A549 (cell line): ENCODE results near the gene NT5C3A. TPM values are rescaled to one million over a fixed set of nuclear protein-coding genes. Genes with fewer than 3 reads are reported as not detected.

Experiments
- ATAC-seq, 2 experiments: fragments of 200-7000 bp in 1 of 2; fragments of >200 bp in 1 of 2; cut with Nextera tagmentation in 1 of 2; cut with Tn5 transposase in 1 of 2; 3 replicates each; pipeline versions ENCODE4 v1.8.0 to v1.9.1; 2018 to 2020; ENCODE audit warnings: mild to moderate bottlenecking in 1 of 2, moderate library complexity in 1 of 2
- CTCF ChIA-PET: fragments of 300-600 bp; sonication (Branson Sonifier 250); formaldehyde crosslinking; extraction: SDS; loops from one replicate; lab custom pipeline; 2021; ENCODE audit warnings: antibody characterized with exemption, inconsistent platforms; lab: Yijun Ruan, JAX
- POLR2A ChIA-PET: fragments of 350-600 bp; formaldehyde crosslinking; extraction: SDS; loops from one replicate; lab custom pipeline; 2021; ENCODE audit warnings: antibody characterized with exemption, inconsistent platforms; lab: Yijun Ruan, JAX
- DNase-seq, 2 experiments: peaks; one replicate each; pipeline versions ENCODE4 v3.0.0 to v3.0.0-alpha.2; 2011 to 2016; ENCODE audit warnings: low read depth in 1 of 2, low spot score in 1 of 2
- FAIRE-seq: peaks from 2 replicates; lab custom pipeline; 2011; peaks lifted over from hg19 to GRCh38; lab: Jason Lieb, UNC
- H3K27ac ChIP-seq, 2 experiments: fragments of >200 bp; sonication (Bioruptor Twin); formaldehyde crosslinking; 3 replicates each; pipeline ENCODE4 v1.5.1; 2016 to 2017
- H3K4me1 ChIP-seq: fragments of >200 bp; sonication (Bioruptor Twin); formaldehyde crosslinking; 3 replicates; pipeline ENCODE4 v1.6.1; 2016
- H3K4me2 ChIP-seq: fragments of >200 bp; sonication (Bioruptor Twin); formaldehyde crosslinking; 3 replicates; pipeline ENCODE4 v1.6.1; 2016
- H3K4me3 ChIP-seq: fragments of >200 bp; sonication (Bioruptor Twin); formaldehyde crosslinking; 3 replicates; pipeline ENCODE4 v1.5.1; 2016
- H3K9me3 ChIP-seq: fragments of >200 bp; sonication (Bioruptor Twin); formaldehyde crosslinking; 3 replicates; pipeline ENCODE4 v1.6.1; 2016
- BHLHE40 ChIP-seq: IDR thresholded peaks from 2 replicates; pipeline ENCODE4 v1.6.1; 2012; ENCODE audit warnings: low read depth, low read length, inconsistent platforms
- CBX8 ChIP-seq: fragments of 200-600 bp; sonication (generic); IDR thresholded peaks from 2 replicates; pipeline ENCODE4 v1.6.1; 2016
- CHD4 ChIP-seq: fragments of 200-600 bp; sonication (generic); IDR thresholded peaks from 2 replicates; pipeline ENCODE4 v1.6.1; 2016; ENCODE audit warnings: antibody characterized with exemption, mild to moderate bottlenecking, borderline replicate concordance
- EHMT2 ChIP-seq: fragments of 200-600 bp; sonication (generic); IDR thresholded peaks from 2 replicates; pipeline ENCODE4 v1.6.1; 2016; ENCODE audit warnings: antibody characterized with exemption, low read depth, mild to moderate bottlenecking, moderate library complexity
- FOSB ChIP-seq: fragments of 250-450 bp; sonication (Bioruptor Pico); IDR thresholded peaks from 2 replicates; pipeline ENCODE4 v1.5.0; 2020; ENCODE audit warnings: mild to moderate bottlenecking, moderate library complexity
- FOSL2 ChIP-seq, 2 experiments: fragments of 450-650 bp in 1 of 2; fragments of >200 bp in 1 of 2; sonication (Bioruptor Twin) in 1 of 2; formaldehyde crosslinking; IDR thresholded peaks; 2 replicates each; pipeline versions ENCODE4 v1.5.0 to v1.6.1; 2016 to 2020; ENCODE audit warnings: mild to moderate bottlenecking in 1 of 2, moderate library complexity in 1 of 2
- HDAC2 ChIP-seq: fragments of 200-600 bp; sonication (generic); IDR thresholded peaks from 2 replicates; pipeline ENCODE4 v1.6.1; 2016
- HOXA7 ChIP-seq: fragments of 250-450 bp; sonication (Bioruptor Pico); IDR thresholded peaks from 2 replicates; pipeline ENCODE4 v1.5.0; 2020; ENCODE audit warnings: mild to moderate bottlenecking, moderate library complexity
- JUNB ChIP-seq: fragments of >200 bp; sonication (Bioruptor Twin); formaldehyde crosslinking; IDR thresholded peaks from 2 replicates; pipeline ENCODE4 v1.6.1; 2016
- KDM5A ChIP-seq: fragments of 200-600 bp; sonication (generic); IDR thresholded peaks from 2 replicates; pipeline ENCODE4 v1.6.1; 2016; ENCODE audit warnings: antibody characterized with exemption, mild to moderate bottlenecking
- NFE2L2 ChIP-seq: fragments of 150-350 bp; conservative IDR thresholded peaks from 2 replicates; pipeline ENCODE4 v1.6.1; 2014; ENCODE audit warnings: low read length
- NR3C1 ChIP-seq: fragments of >200 bp; sonication (Bioruptor Twin); formaldehyde crosslinking; IDR thresholded peaks from 3 replicates; pipeline ENCODE4 v1.6.1; 2017
- PHF8 ChIP-seq: fragments of 200-600 bp; sonication (generic); IDR thresholded peaks from 2 replicates; pipeline ENCODE4 v1.6.1; 2016; ENCODE audit warnings: low read depth, mild to moderate bottlenecking, antibody characterized with exemption, moderate library complexity, borderline replicate concordance
- RAD21 ChIP-seq, 2 experiments: fragments of >200 bp in 1 of 2; sonication (Bioruptor Twin) in 1 of 2; formaldehyde crosslinking in 1 of 2; IDR thresholded peaks in 1 of 2; conservative IDR thresholded peaks in 1 of 2; 2 replicates in 1 of 2; 3 replicates in 1 of 2; pipeline ENCODE4 v1.6.1; 2012 to 2018; ENCODE audit warnings: inconsistent platforms in 1 of 2
- RARB ChIP-seq: fragments of 250-450 bp; sonication (Bioruptor Pico); IDR thresholded peaks from 2 replicates; pipeline ENCODE4 v1.8.0; 2021; ENCODE audit warnings: mild to moderate bottlenecking, moderate library complexity
- RFX5 ChIP-seq: fragments of 450-650 bp; IDR thresholded peaks from 2 replicates; pipeline ENCODE4 v1.7.1; 2014; ENCODE audit warnings: antibody characterized with exemption, mild to moderate bottlenecking, moderate library complexity
- SMC3 ChIP-seq: fragments of >200 bp; sonication (Bioruptor Twin); formaldehyde crosslinking; IDR thresholded peaks from 3 replicates; pipeline ENCODE4 v1.6.1; 2018; ENCODE audit warnings: inconsistent platforms
- ZFP36 ChIP-seq: fragments of 450-650 bp; IDR thresholded peaks from 2 replicates; pipeline ENCODE4 v1.6.1; 2014; ENCODE audit warnings: borderline replicate concordance; ENCODE audit not compliant: partially characterized antibody
- ZSCAN20 ChIP-seq: fragments of 250-450 bp; sonication (Bioruptor Pico); IDR thresholded peaks from 2 replicates; pipeline ENCODE4 v1.8.0; 2022; ENCODE audit warnings: mild to moderate bottlenecking, moderate library complexity
- WGBS: methylation state at CpG from one replicate; pipeline ENCODE4 v1.1.6; 2017; ENCODE audit errors: missing lambda C conversion rate; 5-methylcytosine and 5-hydroxymethylcytosine counted together
- polyA plus RNA-seq, 4 experiments: library from polyadenylated mRNA; depleted of rRNA in 3 of 4; stranded (reverse); fragments of >200 nt; fragmentation: RNase III in 1 of 4; extraction: RNeasy Plus Mini Kit Qiagen cat#74134 plus additional on column Dnase treatment in 1 of 4; gene quantifications; 2 replicates in 3 of 4; 3 replicates in 1 of 4; pipeline ENCODE4 v1.2.3, GENCODE V29; 2011 to 2017
- TF ChIP-seq, protein P1 (sequence below): fragments of 200-600 bp; sonication (generic); IDR thresholded peaks from 2 replicates; pipeline ENCODE4 v1.6.1; 2016; ENCODE audit warnings: antibody characterized with exemption, mild to moderate bottlenecking, moderate library complexity
- TF ChIP-seq, protein P2 (sequence below): IDR thresholded peaks from 2 replicates; pipeline ENCODE4 v1.6.1; 2012; ENCODE audit warnings: low read depth, borderline replicate concordance
- TF ChIP-seq, protein P3 (sequence below): IDR thresholded peaks from 2 replicates; pipeline ENCODE4 v1.6.1; 2012
- TF ChIP-seq, protein P4 (sequence below): fragments of 450-650 bp; IDR thresholded peaks from 2 replicates; pipeline ENCODE4 v1.6.1; 2014; ENCODE audit warnings: antibody characterized with exemption
- TF ChIP-seq, protein P5 (sequence below): IDR thresholded peaks from 2 replicates; pipeline ENCODE4 v1.6.1; 2012

NT5C3A gene
- polyA plus RNA-seq, 2 of the 4 experiments (the other 2 are of a cell fraction), result 38.2 to 59.6 TPM

DNA sequence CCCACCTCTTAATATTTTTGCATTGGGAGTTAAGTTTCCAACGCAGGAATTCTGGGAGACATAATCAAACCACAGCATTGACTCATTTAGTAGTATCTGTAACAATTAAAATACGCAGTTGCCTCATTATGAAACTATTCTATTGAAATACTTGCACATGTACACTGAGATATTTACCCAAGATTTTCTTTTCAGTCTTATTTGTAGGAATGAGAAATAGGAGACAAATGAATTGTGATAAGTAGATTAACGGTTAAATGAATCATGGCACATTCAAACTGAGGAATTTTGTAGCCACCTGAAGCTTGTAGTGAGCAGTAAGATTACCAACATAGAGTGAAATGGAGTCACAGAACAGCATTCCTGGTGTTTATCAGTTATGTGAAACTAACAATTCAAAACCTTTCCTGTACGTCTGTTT, 28.5 kb upstream of the NT5C3A start:
- POLR2A ChIA-PET, result no interaction called here
- CTCF ChIA-PET, result no interaction called here

DNA sequence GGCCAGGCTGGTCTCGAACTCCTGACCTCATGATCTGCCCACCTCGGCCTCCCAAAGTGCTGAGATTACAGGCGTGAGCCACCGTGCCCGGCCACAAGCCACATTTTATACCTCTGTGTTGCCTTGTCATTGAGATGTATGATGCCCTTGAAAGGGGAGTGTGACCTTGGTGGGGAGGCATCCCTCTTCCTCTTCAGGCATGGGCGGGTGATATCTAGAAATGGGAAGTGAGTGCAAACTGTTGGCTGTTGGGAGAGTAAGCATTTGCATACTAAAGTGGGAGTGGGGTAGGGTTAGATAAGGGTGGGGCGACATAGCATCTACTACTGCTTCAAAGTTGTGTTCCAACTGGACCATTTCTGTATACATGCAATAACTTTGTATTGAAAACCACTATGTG, 26.6 kb upstream of the NT5C3A start:
- TF ChIP-seq NR3C1, result no peak
- POLR2A ChIA-PET, result no interaction called here

More for the DNA sequence above, 28.5 kb upstream of the NT5C3A start:
- ATAC-seq, result no peak
- H3K27ac ChIP-seq, result no peak overlapping the region
- DNase-seq, result no peak
- 86% methylated on average over 4 of the region's 4 CpGs for WGBS
- no peaks in the 10 kb centered on the region for H3K4me1 ChIP-seq
- no peak overlapping the region for H3K4me2 ChIP-seq
- FAIRE-seq, result no peak
- TF ChIP-seq, protein P1, sequence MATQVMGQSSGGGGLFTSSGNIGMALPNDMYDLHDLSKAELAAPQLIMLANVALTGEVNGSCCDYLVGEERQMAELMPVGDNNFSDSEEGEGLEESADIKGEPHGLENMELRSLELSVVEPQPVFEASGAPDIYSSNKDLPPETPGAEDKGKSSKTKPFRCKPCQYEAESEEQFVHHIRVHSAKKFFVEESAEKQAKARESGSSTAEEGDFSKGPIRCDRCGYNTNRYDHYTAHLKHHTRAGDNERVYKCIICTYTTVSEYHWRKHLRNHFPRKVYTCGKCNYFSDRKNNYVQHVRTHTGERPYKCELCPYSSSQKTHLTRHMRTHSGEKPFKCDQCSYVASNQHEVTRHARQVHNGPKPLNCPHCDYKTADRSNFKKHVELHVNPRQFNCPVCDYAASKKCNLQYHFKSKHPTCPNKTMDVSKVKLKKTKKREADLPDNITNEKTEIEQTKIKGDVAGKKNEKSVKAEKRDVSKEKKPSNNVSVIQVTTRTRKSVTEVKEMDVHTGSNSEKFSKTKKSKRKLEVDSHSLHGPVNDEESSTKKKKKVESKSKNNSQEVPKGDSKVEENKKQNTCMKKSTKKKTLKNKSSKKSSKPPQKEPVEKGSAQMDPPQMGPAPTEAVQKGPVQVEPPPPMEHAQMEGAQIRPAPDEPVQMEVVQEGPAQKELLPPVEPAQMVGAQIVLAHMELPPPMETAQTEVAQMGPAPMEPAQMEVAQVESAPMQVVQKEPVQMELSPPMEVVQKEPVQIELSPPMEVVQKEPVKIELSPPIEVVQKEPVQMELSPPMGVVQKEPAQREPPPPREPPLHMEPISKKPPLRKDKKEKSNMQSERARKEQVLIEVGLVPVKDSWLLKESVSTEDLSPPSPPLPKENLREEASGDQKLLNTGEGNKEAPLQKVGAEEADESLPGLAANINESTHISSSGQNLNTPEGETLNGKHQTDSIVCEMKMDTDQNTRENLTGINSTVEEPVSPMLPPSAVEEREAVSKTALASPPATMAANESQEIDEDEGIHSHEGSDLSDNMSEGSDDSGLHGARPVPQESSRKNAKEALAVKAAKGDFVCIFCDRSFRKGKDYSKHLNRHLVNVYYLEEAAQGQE, result no peak
- TF ChIP-seq ZSCAN20 (CRISPR knock-in tag) (no peak), RAD21 (conservative IDR thresholded peaks at IDR 0.05 in 1 of 2, IDR thresholded peaks at IDR 0.05 in 1 of 2) (no peak), ZFP36 (no peak), EHMT2 (no peak), FOSB (no peak), FOSL2 (IDR thresholded peaks at IDR 0.05) (no peak), FOSL2 (CRISPR knock-in tag; IDR thresholded peaks at IDR 0.05) (no peak), HOXA7 (CRISPR knock-in tag) (no peak), CHD4 (no peak), RARB (CRISPR knock-in tag) (no peak), HDAC2 (no peak)
- TF ChIP-seq, protein P2, sequence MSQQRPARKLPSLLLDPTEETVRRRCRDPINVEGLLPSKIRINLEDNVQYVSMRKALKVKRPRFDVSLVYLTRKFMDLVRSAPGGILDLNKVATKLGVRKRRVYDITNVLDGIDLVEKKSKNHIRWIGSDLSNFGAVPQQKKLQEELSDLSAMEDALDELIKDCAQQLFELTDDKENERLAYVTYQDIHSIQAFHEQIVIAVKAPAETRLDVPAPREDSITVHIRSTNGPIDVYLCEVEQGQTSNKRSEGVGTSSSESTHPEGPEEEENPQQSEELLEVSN, result no peak
- TF ChIP-seq, protein P3, sequence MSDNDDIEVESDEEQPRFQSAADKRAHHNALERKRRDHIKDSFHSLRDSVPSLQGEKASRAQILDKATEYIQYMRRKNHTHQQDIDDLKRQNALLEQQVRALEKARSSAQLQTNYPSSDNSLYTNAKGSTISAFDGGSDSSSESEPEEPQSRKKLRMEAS, result no peak
- TF ChIP-seq, protein P4, sequence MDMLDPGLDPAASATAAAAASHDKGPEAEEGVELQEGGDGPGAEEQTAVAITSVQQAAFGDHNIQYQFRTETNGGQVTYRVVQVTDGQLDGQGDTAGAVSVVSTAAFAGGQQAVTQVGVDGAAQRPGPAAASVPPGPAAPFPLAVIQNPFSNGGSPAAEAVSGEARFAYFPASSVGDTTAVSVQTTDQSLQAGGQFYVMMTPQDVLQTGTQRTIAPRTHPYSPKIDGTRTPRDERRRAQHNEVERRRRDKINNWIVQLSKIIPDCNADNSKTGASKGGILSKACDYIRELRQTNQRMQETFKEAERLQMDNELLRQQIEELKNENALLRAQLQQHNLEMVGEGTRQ, result no peak
- TF ChIP-seq, protein P5, sequence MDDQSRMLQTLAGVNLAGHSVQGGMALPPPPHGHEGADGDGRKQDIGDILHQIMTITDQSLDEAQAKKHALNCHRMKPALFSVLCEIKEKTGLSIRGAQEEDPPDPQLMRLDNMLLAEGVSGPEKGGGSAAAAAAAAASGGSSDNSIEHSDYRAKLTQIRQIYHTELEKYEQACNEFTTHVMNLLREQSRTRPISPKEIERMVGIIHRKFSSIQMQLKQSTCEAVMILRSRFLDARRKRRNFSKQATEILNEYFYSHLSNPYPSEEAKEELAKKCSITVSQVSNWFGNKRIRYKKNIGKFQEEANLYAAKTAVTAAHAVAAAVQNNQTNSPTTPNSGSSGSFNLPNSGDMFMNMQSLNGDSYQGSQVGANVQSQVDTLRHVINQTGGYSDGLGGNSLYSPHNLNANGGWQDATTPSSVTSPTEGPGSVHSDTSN, result no peak
- H3K9me3 ChIP-seq, result no peaks in the 10 kb centered on the region
- no peak overlapping the region for H3K4me3 ChIP-seq

DNA sequence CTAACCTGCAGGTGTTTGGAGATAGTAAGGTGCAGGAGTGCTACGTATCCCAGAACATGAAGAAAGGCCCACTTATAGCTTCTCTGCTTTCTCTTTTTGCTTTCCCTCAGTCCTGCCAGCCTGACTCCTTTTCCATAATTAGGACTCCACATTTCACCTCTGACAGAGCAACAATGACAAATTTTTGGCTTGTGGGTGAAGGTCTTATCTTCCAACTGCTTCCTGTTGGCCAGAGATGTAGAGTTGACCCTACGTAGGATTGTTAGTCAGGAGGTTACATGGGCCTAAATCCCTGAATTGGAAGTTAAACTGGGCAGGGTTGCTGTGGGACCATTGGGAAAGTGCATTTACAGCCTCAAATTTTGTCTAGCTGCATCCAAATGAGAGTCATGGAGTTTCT, 25.3 kb upstream of the NT5C3A start:
- Histone ChIP-seq H3K4me3 (no peak overlapping the region), H3K4me1 (no peaks in the 10 kb centered on the region), H3K9me3 (no peaks in the 10 kb centered on the region), H3K27ac (no peak overlapping the region), H3K4me2 (no peak overlapping the region)
- POLR2A ChIA-PET, result no interaction called here
- ATAC-seq, result no peak
- DNase-seq, result no peak
- CTCF ChIA-PET, result no interaction called here
- WGBS, result 79% methylated on average over 2 of the region's 2 CpGs
- TF ChIP-seq KDM5A, result no peak
- no peak for TF ChIP-seq CBX8
- TF ChIP-seq RFX5, result no peak
- no peak for TF ChIP-seq ZFP36
- TF ChIP-seq NFE2L2, result no peak
- TF ChIP-seq PHF8, result no peak
- TF ChIP-seq FOSB, result no peak
- TF ChIP-seq BHLHE40, result no peak
- TF ChIP-seq SMC3, result no peak
- TF ChIP-seq, protein P3, result no peak
- no peak for TF ChIP-seq JUNB
- FAIRE-seq, result no peak

More for the DNA sequence above, 26.6 kb upstream of the NT5C3A start:
- H3K4me1 ChIP-seq, result no peaks in the 10 kb centered on the region
- no peak for ATAC-seq
- no peak overlapping the region for H3K4me2 ChIP-seq
- CTCF ChIA-PET, result no interaction called here
- 63% methylated on average over 7 of the region's 7 CpGs for WGBS
- DNase-seq, result no peak
- H3K4me3 ChIP-seq, result no peak overlapping the region
- no peaks in the 10 kb centered on the region for H3K9me3 ChIP-seq
- H3K27ac ChIP-seq, result no peak overlapping the region
- FAIRE-seq, result no peak
